CD8-positive, alpha-beta memory T cell (primary cell): ENCODE measurements around the gene TMEM168. TPM values are rescaled to one million over a fixed set of nuclear protein-coding genes. Genes with fewer than 3 reads are reported as not detected.
"Not testable (repeated sequence)": the region's sequence is repeated elsewhere in the genome, so short reads cannot be mapped to it uniquely, and the experiment has no call there.

ENCODE experiments used
- CTCF ChIA-PET: fragments of 350-600 bp; sonication (Branson Sonifier 250); formaldehyde crosslinking; loops from one replicate; lab custom pipeline; 2021; ENCODE audit warnings: antibody characterized with exemption; lab: Charles Lee
- POLR2A ChIA-PET: fragments of 350-600 bp; sonication (Branson Sonifier 250); formaldehyde crosslinking; loops from one replicate; lab custom pipeline; 2021; ENCODE audit warnings: antibody characterized with exemption; lab: Charles Lee
- DNase-seq, 5 donors: peaks; one replicate each; pipeline versions ENCODE4 v3.0.0 to v3.0.0-alpha.2; 2020 to 2022; ENCODE audit warnings: mixed read lengths in 1 of 5
- H3K27ac ChIP-seq: one replicate; pipeline ENCODE4 v1.7.0; 2013; ENCODE audit warnings: low read depth, mild to moderate bottlenecking, low read length, moderate library complexity
- H3K27me3 ChIP-seq: 2 replicates; pipeline ENCODE4 v1.7.0; 2013; ENCODE audit warnings: low read length, mild to moderate bottlenecking; ENCODE audit not compliant: insufficient read depth, poor library complexity, severe bottlenecking
- H3K36me3 ChIP-seq: 2 replicates; pipeline ENCODE4 v1.7.0; 2013; ENCODE audit warnings: mild to moderate bottlenecking, low read length, moderate library complexity; ENCODE audit not compliant: insufficient read depth
- H3K4me1 ChIP-seq: 2 replicates; pipeline ENCODE4 v1.7.0; 2013; ENCODE audit warnings: mild to moderate bottlenecking, low read length, moderate library complexity; ENCODE audit not compliant: insufficient read depth
- H3K4me3 ChIP-seq: 2 replicates; pipeline ENCODE4 v1.7.0; 2013; ENCODE audit warnings: mild to moderate bottlenecking, low read length
- H3K9me3 ChIP-seq: 2 replicates; pipeline ENCODE4 v1.7.0; 2013; ENCODE audit warnings: mild to moderate bottlenecking, low read length
- H3K27ac Mint-ChIP-seq, 8 donors: one replicate each; pipeline ENCODE4 v1.8.0; 2020 to 2021; ENCODE audit warnings: mixed read lengths in 8 of 8, mild to moderate bottlenecking in 6 of 8, inconsistent platforms in 3 of 8, moderate library complexity in 3 of 8
- H3K27me3 Mint-ChIP-seq, 2 donors: one replicate each; pipeline ENCODE4 v1.8.0; 2020 to 2021; ENCODE audit warnings: mixed read lengths in 2 of 2, mild to moderate bottlenecking in 1 of 2, moderate library complexity in 1 of 2
- H3K36me3 Mint-ChIP-seq, 3 donors: one replicate each; pipeline ENCODE4 v1.8.0; 2020 to 2021; ENCODE audit warnings: mixed read lengths in 3 of 3, inconsistent platforms in 1 of 3, mild to moderate bottlenecking in 1 of 3
- H3K4me1 Mint-ChIP-seq, 3 donors: one replicate each; pipeline ENCODE4 v1.8.0; 2020 to 2021; ENCODE audit warnings: mixed read lengths in 3 of 3, inconsistent platforms in 1 of 3, mild to moderate bottlenecking in 1 of 3
- H3K4me3 Mint-ChIP-seq, 7 donors: one replicate each; pipeline ENCODE4 v1.8.0; 2020 to 2021; ENCODE audit warnings: mixed read lengths in 7 of 7, mild to moderate bottlenecking in 6 of 7, moderate library complexity in 4 of 7, inconsistent platforms in 2 of 7
- H3K9me3 Mint-ChIP-seq, 5 donors: one replicate each; pipeline ENCODE4 v1.8.0; 2020 to 2022; ENCODE audit warnings: mixed read lengths in 5 of 5, mild to moderate bottlenecking in 3 of 5, moderate library complexity in 2 of 5, inconsistent platforms in 1 of 5
- polyA plus RNA-seq: library from polyadenylated mRNA; unstranded; fragments of 300-500 nt; fragmentation: Illumina TruSeq; gene quantifications from one replicate; pipeline ENCODE4 v1.2.3, GENCODE V29; 2021
- total RNA-seq, 2 experiments: library from RNA; stranded (reverse); gene quantifications; one replicate each; pipeline ENCODE4 v1.2.3, GENCODE V29; 2021

The TMEM168 gene, protein sequence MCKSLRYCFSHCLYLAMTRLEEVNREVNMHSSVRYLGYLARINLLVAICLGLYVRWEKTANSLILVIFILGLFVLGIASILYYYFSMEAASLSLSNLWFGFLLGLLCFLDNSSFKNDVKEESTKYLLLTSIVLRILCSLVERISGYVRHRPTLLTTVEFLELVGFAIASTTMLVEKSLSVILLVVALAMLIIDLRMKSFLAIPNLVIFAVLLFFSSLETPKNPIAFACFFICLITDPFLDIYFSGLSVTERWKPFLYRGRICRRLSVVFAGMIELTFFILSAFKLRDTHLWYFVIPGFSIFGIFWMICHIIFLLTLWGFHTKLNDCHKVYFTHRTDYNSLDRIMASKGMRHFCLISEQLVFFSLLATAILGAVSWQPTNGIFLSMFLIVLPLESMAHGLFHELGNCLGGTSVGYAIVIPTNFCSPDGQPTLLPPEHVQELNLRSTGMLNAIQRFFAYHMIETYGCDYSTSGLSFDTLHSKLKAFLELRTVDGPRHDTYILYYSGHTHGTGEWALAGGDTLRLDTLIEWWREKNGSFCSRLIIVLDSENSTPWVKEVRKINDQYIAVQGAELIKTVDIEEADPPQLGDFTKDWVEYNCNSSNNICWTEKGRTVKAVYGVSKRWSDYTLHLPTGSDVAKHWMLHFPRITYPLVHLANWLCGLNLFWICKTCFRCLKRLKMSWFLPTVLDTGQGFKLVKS
- total RNA-seq (10 to 100 TPM; 15.4 to 18.2 TPM), polyA plus RNA-seq (4.7 TPM)

DNA sequence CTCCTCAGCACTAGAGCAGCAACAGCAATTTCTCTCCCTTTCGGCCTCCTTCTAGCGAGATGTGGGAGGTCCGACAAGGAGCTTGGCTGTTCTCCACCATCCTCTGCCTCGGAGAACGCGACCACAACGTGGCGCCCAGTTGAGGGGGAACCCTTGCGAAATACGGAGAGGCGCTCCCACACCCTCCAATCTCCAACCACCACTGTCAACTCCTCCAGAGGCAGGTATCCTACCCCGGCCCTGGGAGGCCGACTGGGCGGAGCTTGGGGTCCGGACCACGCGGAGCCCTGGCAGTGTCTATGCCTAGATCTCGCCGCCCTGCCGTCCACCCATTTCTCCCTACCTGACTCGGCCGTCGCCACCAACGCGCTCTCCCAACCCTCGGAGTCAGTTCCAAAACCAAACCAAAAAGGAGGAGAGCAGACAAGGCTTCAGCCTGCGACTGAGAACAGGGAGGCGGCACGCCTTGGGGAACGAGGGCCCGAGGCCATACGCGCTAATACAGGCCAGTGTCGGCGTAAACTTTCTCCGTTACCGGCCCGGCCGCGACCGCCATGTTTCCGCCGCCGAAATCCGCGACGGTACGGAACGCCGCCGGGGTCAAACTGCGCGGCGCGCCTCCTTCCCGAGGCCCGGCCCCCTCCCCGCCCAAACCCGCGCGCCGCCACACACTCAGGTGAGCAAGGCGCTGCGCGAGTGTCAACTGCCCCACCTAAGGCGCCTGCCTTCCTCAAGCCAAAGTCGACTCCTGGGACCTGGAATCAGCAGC, at the start of gene TMEM168:
Gene TMEM168 (minus strand): TSS at position 577 of the 769 bp plus-strand sequence. CDS start 5,568 bp downstream, outside the sequence.
- H3K36me3 ChIP-seq = no peaks in the 10 kb centered on the region
- POLR2A ChIA-PET = interaction anchor here (1.5 kb wide), 1 partner anchor 149 kb away, joined by 3 read pairs; no protein-coding TSS in a partner anchor

DNA sequence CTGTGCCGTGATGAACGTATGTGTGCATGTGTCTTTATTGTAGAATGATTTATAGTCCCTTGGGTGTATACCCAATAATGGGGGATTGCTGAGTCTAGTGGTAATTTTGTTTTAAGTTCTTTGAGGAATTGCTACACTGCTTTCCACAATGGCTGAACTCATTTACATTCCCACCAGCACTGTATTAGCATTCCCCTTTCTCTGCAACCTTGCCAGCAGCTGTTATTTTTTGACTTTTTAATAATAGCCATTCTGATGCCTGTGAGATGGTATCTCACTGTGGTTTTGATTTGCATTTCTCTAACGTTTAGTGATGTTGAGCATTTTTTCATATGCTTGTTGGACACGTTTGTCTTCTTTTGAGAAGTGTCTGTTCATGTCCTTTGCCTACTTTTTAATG, 45.7 kb upstream of the TMEM168 start:
- H3K4me3 Mint-ChIP-seq, H3K4me3 ChIP-seq, H3K9me3 ChIP-seq, H3K27ac Mint-ChIP-seq, DNase-seq, H3K9me3 Mint-ChIP-seq, H3K27me3 Mint-ChIP-seq, H3K4me1 Mint-ChIP-seq, H3K36me3 ChIP-seq, CTCF ChIA-PET, H3K4me1 ChIP-seq, H3K27me3 ChIP-seq, POLR2A ChIA-PET, H3K27ac ChIP-seq: not testable (repeated sequence)
- peaks cover 23 to 53% (median 40%) of the 10 kb centered on the region in 3 donors for H3K36me3 Mint-ChIP-seq

More for the DNA sequence above, at the start of gene TMEM168:
- H3K36me3 Mint-ChIP-seq = peaks cover 0 to 13% (median 4%) of the 10 kb centered on the region in 3 donors
- Histone ChIP-seq H3K27me3 (no peaks in the 10 kb centered on the region), H3K4me3 (peak within 1 kb of the TSS; percentile 92), H3K4me1 (peaks cover 22% of the 10 kb centered on the region), H3K27ac (peak within 1 kb of the TSS; percentile 81), H3K9me3 (no peaks in the 10 kb centered on the region)
- H3K9me3 Mint-ChIP-seq = no peaks in the 10 kb centered on the region
- H3K4me3 Mint-ChIP-seq = peak within 1 kb of the TSS; percentile 88 to 95 (median 93)
- peak within 1 kb of the TSS; percentile 84 to 96 (median 90) for H3K27ac Mint-ChIP-seq
- CTCF ChIA-PET = no interaction called here
- H3K27me3 Mint-ChIP-seq = no peaks in the 10 kb centered on the region
- DNase-seq = peak; percentile 80 to 89 (median 82)
- peaks cover 42 to 50% (median 48%) of the 10 kb centered on the region in 3 donors for H3K4me1 Mint-ChIP-seq

DNA sequence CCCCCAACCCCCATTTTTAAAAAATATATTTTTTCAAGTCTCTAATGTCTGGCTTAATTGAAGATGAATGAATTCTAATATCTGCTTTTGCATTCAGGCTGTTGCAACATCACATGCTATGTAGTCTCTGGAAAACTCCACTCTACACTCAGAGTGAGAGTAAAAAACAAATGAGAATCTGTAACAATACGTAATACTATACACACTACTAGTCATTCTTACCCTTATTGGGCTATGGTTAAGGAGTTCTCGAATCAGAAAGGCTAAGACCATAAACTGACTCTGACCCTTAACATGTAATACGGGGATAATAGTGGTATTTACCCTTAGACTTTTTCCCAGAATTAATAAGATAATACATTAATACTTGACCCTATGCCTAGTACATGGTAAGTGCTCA, 42.9 kb upstream of the TMEM168 start:
- Mint-ChIP-seq H3K27ac (no peak overlapping the region), H3K4me1 (no peaks in the 10 kb centered on the region), H3K36me3 (peaks cover 36 to 69% (median 64%) of the 10 kb centered on the region in 3 donors), H3K9me3 (peaks cover 6 to 23% (median 13%) of the 10 kb centered on the region in 5 donors), H3K4me3 (no peak overlapping the region), H3K27me3 (no peaks in the 10 kb centered on the region)
- no peaks in the 10 kb centered on the region for H3K27me3 ChIP-seq
- H3K9me3 ChIP-seq = no peaks in the 10 kb centered on the region
- ChIA-PET CTCF (no interaction called here), POLR2A (no interaction called here)
- H3K4me1 ChIP-seq = no peaks in the 10 kb centered on the region
- H3K27ac ChIP-seq = no peak overlapping the region
- H3K36me3 ChIP-seq = peaks cover 3% of the 10 kb centered on the region
- no peak for DNase-seq
- no peak overlapping the region for H3K4me3 ChIP-seq

DNA sequence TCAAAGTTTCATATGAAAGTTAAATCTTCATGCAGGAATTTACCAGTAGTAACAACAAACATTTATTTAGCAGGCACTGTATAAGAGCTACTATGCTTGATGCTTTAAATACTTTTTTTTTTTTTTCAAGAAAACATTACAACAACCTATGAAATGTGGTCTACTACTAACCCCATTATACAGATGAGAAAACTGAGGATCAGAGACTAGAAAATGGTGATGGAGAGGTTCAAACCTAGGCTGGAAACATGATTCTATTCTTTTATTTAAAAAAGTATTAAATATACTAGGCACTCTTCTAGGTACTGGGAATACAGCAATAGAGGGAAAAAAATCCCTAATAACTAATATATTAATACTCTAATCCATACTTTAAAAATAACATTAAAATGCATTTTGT, 40.6 kb upstream of the TMEM168 start:
- POLR2A ChIA-PET = no interaction called here
- Histone ChIP-seq H3K27ac (no peak overlapping the region), H3K27me3 (no peaks in the 10 kb centered on the region), H3K4me3 (no peak overlapping the region), H3K36me3 (peaks cover 5% of the 10 kb centered on the region), H3K9me3 (no peaks in the 10 kb centered on the region), H3K4me1 (no peaks in the 10 kb centered on the region)
- H3K27me3 Mint-ChIP-seq = no peaks in the 10 kb centered on the region
- peaks cover 37 to 68% (median 53%) of the 10 kb centered on the region in 3 donors for H3K36me3 Mint-ChIP-seq
- no peaks in the 10 kb centered on the region for H3K4me1 Mint-ChIP-seq
- CTCF ChIA-PET = no interaction called here
- H3K4me3 Mint-ChIP-seq = no peak overlapping the region
- no peak for DNase-seq
- no peak overlapping the region for H3K27ac Mint-ChIP-seq
- H3K9me3 Mint-ChIP-seq = peaks cover 6 to 24% (median 13%) of the 10 kb centered on the region in 5 donors

DNA sequence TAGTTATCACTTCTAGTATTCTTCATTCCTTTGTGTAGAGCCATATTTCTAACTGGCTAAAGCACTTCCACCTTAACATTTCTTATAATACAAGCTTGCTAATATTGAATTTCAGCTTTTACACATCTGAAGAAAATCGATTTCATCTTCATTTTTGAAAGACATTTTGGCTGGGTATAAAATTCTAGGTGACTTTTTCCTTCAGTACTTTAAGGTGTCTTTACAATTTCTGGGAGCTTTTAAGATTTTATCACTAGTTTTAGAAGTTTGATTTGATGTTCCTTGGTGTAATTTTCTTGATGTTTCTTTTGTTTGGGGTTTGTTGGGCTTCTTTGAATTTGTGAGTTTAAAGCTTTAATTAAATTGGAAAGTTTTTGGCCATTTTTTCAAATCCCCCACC, 38.5 kb upstream of the TMEM168 start:
- CTCF ChIA-PET = no interaction called here
- POLR2A ChIA-PET = no interaction called here
- Histone ChIP-seq H3K36me3 (peaks cover 5% of the 10 kb centered on the region), H3K4me1 (no peaks in the 10 kb centered on the region), H3K27me3 (no peaks in the 10 kb centered on the region), H3K27ac (no peak overlapping the region), H3K4me3 (no peak overlapping the region), H3K9me3 (no peaks in the 10 kb centered on the region)
- DNase-seq = no peak
- H3K27ac Mint-ChIP-seq = no peak overlapping the region
- H3K27me3 Mint-ChIP-seq = no peaks in the 10 kb centered on the region
- peaks cover 37 to 68% (median 62%) of the 10 kb centered on the region in 3 donors for H3K36me3 Mint-ChIP-seq
- peaks cover 6 to 24% (median 13%) of the 10 kb centered on the region in 5 donors for H3K9me3 Mint-ChIP-seq
- no peaks in the 10 kb centered on the region for H3K4me1 Mint-ChIP-seq
- no peak overlapping the region for H3K4me3 Mint-ChIP-seq

DNA sequence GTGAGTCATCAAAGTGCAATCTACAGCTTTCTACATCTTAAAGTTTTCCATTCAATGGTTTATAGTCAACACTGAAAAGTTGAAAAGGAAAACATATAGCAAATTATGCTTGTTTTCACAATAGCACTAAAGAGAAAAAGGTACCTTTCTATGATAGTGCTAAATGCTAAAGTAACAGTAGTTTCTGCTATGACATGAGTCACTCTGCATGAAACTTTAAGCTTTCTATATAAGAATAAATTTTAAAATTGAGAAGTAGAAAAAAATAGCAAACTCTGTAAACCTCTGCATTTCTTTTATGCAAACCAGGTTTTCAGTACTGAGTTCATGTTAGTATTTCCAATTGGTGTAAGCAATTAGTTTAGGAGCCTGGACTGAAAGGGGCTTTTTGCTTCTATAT, 31.2 kb upstream of the TMEM168 start:
- CTCF ChIA-PET = no interaction called here
- POLR2A ChIA-PET = no interaction called here
- Mint-ChIP-seq H3K36me3 (peaks cover 13 to 48% (median 45%) of the 10 kb centered on the region in 3 donors), H3K27me3 (no peaks in the 10 kb centered on the region), H3K9me3 (peaks cover 0 to 6% (median 5%) of the 10 kb centered on the region in 5 donors), H3K4me1 (no peaks in the 10 kb centered on the region), H3K27ac (no peak overlapping the region), H3K4me3 (no peak overlapping the region)
- DNase-seq = no peak
- Histone ChIP-seq H3K36me3 (no peaks in the 10 kb centered on the region), H3K27ac (no peak overlapping the region), H3K4me1 (no peaks in the 10 kb centered on the region), H3K4me3 (no peak overlapping the region), H3K9me3 (no peaks in the 10 kb centered on the region), H3K27me3 (no peaks in the 10 kb centered on the region)

DNA sequence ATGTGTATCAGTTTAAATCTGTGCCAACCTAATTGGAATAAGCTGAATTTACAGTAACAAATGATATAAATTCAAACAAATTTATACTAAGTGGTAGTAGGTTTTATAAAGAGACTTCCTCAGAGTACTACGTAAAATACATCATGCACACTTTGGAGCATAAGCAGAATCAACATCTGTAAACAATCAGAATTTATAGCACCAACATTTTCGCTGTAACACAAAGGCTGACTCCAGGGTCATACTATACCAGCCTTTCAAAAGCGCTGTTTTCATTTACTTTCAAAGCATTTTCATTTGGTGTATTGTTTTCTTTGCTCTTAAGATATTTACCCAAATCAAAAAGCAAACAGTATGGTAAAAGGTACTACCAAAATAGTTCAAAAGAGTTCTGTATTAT, 29.3 kb upstream of the TMEM168 start:
- POLR2A ChIA-PET = no interaction called here
- H3K36me3 Mint-ChIP-seq = peaks cover 10 to 38% (median 38%) of the 10 kb centered on the region in 3 donors
- Histone ChIP-seq H3K4me3 (no peak overlapping the region), H3K36me3 (no peaks in the 10 kb centered on the region), H3K27ac (no peak overlapping the region), H3K9me3 (no peaks in the 10 kb centered on the region), H3K27me3 (no peaks in the 10 kb centered on the region), H3K4me1 (no peaks in the 10 kb centered on the region)
- no peak overlapping the region for H3K27ac Mint-ChIP-seq
- H3K4me1 Mint-ChIP-seq = no peaks in the 10 kb centered on the region
- no peaks in the 10 kb centered on the region for H3K27me3 Mint-ChIP-seq
- peaks cover 6 to 18% (median 11%) of the 10 kb centered on the region in 5 donors for H3K9me3 Mint-ChIP-seq
- H3K4me3 Mint-ChIP-seq = no peak overlapping the region
- DNase-seq = no peak
- CTCF ChIA-PET = no interaction called here
